HG03066 (cell line): Measurements from ENCODE around the gene UBE3D.
"Not testable (repeated sequence)": the region's sequence is repeated elsewhere in the genome, so short reads cannot be mapped to it uniquely, and the experiment has no call there.

Experiments used
- ATAC-seq: cut with Tn5 transposase; IDR thresholded peaks from one replicate; pipeline ENCODE4 v1.9.1; 2021; ENCODE audit warnings: low read depth; ENCODE audit not compliant: unreplicated experiment

The UBE3D gene

GRCh38 chr6:82980086-82980485, 85.6 kb downstream of the UBE3D start:
- no peak for ATAC-seq

GRCh38 chr6:82979657-82980056, 86.0 kb downstream of the UBE3D start:
- no peak for ATAC-seq

GRCh38 chr6:82978362-82978945, 87.2 kb downstream of the UBE3D start:
- no peak for ATAC-seq

- ATAC-seq, result no peak
These were observed 89.5 kb downstream of the UBE3D start for GRCh38 chr6:82976179-82976578.

- ATAC-seq, result no peak
These were observed 93.7 kb downstream of the UBE3D start for GRCh38 chr6:82971877-82972460.

- no peak for ATAC-seq
These were observed 94.8 kb downstream of the UBE3D start for GRCh38 chr6:82970839-82971238.

- no peak for ATAC-seq
These were observed 96.9 kb downstream of the UBE3D start for GRCh38 chr6:82968708-82969107.

GRCh38 chr6:82963191-82963925, 102.3 kb downstream of the UBE3D start:
- no peak for ATAC-seq

GRCh38 chr6:82959385-82959941, 106.2 kb downstream of the UBE3D start:
- ATAC-seq, result no peak

GRCh38 chr6:82958551-82958950, 107.1 kb downstream of the UBE3D start:
- no peak for ATAC-seq

- no peak for ATAC-seq
These were observed 107.8 kb downstream of the UBE3D start for GRCh38 chr6:82957868-82958245.

- ATAC-seq, result no peak
These were observed 108.3 kb downstream of the UBE3D start for GRCh38 chr6:82957171-82957867.

- no peak for ATAC-seq
These were observed 109.8 kb downstream of the UBE3D start for GRCh38 chr6:82955841-82956240.

GRCh38 chr6:82954937-82955577, 110.6 kb downstream of the UBE3D start:
- peak; percentile 90 for ATAC-seq

GRCh38 chr6:82954356-82954755, 111.3 kb downstream of the UBE3D start:
- ATAC-seq, result no peak

- no peak for ATAC-seq
These were observed 111.8 kb downstream of the UBE3D start for GRCh38 chr6:82953871-82954270.

- no peak for ATAC-seq
These were observed 113.7 kb downstream of the UBE3D start for GRCh38 chr6:82951935-82952334.

GRCh38 chr6:82951389-82951788, 114.3 kb downstream of the UBE3D start:
- ATAC-seq, result no peak

- not testable (repeated sequence) for ATAC-seq
These were observed 134.7 kb downstream of the UBE3D start for GRCh38 chr6:82930915-82931314.

- ATAC-seq, result no peak
These were observed 140.7 kb downstream of the UBE3D start for GRCh38 chr6:82924799-82925535.
